ENCODE results near the gene DDX4.

DNA sequence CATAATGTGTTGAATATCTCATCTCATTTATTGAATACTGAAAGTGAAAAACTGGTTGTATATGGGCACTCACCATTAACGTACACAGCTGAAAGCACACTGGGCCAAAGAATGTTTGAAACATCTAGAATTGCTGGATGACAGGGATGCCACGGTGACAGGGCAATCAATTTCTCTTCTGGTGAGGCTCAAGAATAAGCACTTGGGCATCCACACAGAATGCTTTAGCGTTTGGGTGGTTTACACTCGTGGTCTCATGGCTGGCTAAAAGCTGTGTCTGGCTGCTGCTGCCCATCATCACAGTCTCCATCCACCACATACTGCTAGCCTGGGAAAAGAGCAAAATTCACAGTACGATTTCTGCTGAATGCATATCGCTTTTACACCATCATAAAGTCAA lies 82.6 kb downstream of the DDX4 start:
- no peak for TF ChIP-seq CEBPB (IDR thresholded peaks at IDR 0.05; ENCODE audit: low read depth)
- TF ChIP-seq, protein P1, sequence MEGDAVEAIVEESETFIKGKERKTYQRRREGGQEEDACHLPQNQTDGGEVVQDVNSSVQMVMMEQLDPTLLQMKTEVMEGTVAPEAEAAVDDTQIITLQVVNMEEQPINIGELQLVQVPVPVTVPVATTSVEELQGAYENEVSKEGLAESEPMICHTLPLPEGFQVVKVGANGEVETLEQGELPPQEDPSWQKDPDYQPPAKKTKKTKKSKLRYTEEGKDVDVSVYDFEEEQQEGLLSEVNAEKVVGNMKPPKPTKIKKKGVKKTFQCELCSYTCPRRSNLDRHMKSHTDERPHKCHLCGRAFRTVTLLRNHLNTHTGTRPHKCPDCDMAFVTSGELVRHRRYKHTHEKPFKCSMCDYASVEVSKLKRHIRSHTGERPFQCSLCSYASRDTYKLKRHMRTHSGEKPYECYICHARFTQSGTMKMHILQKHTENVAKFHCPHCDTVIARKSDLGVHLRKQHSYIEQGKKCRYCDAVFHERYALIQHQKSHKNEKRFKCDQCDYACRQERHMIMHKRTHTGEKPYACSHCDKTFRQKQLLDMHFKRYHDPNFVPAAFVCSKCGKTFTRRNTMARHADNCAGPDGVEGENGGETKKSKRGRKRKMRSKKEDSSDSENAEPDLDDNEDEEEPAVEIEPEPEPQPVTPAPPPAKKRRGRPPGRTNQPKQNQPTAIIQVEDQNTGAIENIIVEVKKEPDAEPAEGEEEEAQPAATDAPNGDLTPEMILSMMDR (IDR thresholded peaks at IDR 0.05 in 2 of 3, conservative IDR thresholded peaks at IDR 0.05 in 1 of 3; ENCODE audit: borderline replicate concordance in 1 of 3, insufficient read depth in 1 of 3, low read depth in 2 of 3, low read length in 2 of 3) = no peak
- no peak for TF ChIP-seq POLR2AphosphoS5 (IDR thresholded peaks at IDR 0.05; ENCODE audit: low read depth, low read length)
- TF ChIP-seq TCF7L2 (IDR thresholded peaks at IDR 0.05; ENCODE audit: borderline replicate concordance, extremely low read depth, insufficient read depth, insufficient read length) = no peak
- TF ChIP-seq, protein P2, sequence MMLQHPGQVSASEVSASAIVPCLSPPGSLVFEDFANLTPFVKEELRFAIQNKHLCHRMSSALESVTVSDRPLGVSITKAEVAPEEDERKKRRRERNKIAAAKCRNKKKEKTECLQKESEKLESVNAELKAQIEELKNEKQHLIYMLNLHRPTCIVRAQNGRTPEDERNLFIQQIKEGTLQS (IDR thresholded peaks at IDR 0.05) = no peak
- no peak for TF ChIP-seq EZH2 (IDR thresholded peaks at IDR 0.05)
- no peak for TF ChIP-seq ZNF274 (IDR thresholded peaks at IDR 0.05; ENCODE audit: low read depth, low read length)
- no peak for TF ChIP-seq POLR2A (IDR thresholded peaks at IDR 0.05; ENCODE audit: borderline replicate concordance, extremely low read depth, insufficient read depth, insufficient read length)
- no peak for TF ChIP-seq FOSL1 (IDR thresholded peaks at IDR 0.05; ENCODE audit: low read depth)
- no peak for TF ChIP-seq JUND (IDR thresholded peaks at IDR 0.05)
- TF ChIP-seq, protein P3, sequence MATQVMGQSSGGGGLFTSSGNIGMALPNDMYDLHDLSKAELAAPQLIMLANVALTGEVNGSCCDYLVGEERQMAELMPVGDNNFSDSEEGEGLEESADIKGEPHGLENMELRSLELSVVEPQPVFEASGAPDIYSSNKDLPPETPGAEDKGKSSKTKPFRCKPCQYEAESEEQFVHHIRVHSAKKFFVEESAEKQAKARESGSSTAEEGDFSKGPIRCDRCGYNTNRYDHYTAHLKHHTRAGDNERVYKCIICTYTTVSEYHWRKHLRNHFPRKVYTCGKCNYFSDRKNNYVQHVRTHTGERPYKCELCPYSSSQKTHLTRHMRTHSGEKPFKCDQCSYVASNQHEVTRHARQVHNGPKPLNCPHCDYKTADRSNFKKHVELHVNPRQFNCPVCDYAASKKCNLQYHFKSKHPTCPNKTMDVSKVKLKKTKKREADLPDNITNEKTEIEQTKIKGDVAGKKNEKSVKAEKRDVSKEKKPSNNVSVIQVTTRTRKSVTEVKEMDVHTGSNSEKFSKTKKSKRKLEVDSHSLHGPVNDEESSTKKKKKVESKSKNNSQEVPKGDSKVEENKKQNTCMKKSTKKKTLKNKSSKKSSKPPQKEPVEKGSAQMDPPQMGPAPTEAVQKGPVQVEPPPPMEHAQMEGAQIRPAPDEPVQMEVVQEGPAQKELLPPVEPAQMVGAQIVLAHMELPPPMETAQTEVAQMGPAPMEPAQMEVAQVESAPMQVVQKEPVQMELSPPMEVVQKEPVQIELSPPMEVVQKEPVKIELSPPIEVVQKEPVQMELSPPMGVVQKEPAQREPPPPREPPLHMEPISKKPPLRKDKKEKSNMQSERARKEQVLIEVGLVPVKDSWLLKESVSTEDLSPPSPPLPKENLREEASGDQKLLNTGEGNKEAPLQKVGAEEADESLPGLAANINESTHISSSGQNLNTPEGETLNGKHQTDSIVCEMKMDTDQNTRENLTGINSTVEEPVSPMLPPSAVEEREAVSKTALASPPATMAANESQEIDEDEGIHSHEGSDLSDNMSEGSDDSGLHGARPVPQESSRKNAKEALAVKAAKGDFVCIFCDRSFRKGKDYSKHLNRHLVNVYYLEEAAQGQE (IDR thresholded peaks at IDR 0.05; ENCODE audit: low read depth) = no peak
- no peak for TF ChIP-seq CBX3 (IDR thresholded peaks at IDR 0.05; ENCODE audit: low read depth)
- no peak for TF ChIP-seq SP1 (IDR thresholded peaks at IDR 0.05; ENCODE audit: low read depth)
- no peak for TF ChIP-seq ZFX (IDR thresholded peaks at IDR 0.05)

All from HCT116 (cell line).